ENCODE measurements around the gene RASGRP2.

RASGRP2 gene

GRCh38 chr11:64739871-64740270, 4.1 kb downstream of the RASGRP2 start:
- Histone ChIP-seq H3K36me3 (peaks cover 68% of the 10 kb centered on the region), H3K27me3 (no peaks in the 10 kb centered on the region), H3K9me3 (no peaks in the 10 kb centered on the region), H3K27ac (peak overlapping the region; percentile 27), H3K4me1 (ENCODE audit: control insufficient read depth in 1 of 2, insufficient read depth in 1 of 2, low read depth in 1 of 2, low read length in 1 of 2) (peaks cover 25 to 28% of the 10 kb centered on the region in 2 experiments), H3K4me3 (ENCODE audit: low read depth in 1 of 2, low read length in 1 of 2) (no peak overlapping the region)
- TF ChIP-seq CTCF (IDR thresholded peaks at IDR 0.05): no peak

- peak overlapping the region; percentile 15 for H3K27ac ChIP-seq
- TF ChIP-seq CTCF (IDR thresholded peaks at IDR 0.05): no peak
- no peaks in the 10 kb centered on the region for H3K27me3 ChIP-seq
- no peaks in the 10 kb centered on the region for H3K9me3 ChIP-seq
- no peak overlapping the region for H3K4me3 ChIP-seq (ENCODE audit: low read depth in 1 of 2, low read length in 1 of 2)
- H3K36me3 ChIP-seq: peaks cover 99% of the 10 kb centered on the region
- H3K4me1 ChIP-seq (ENCODE audit: control insufficient read depth in 1 of 2, insufficient read depth in 1 of 2, low read depth in 1 of 2, low read length in 1 of 2): peaks cover 9 to 11% of the 10 kb centered on the region in 2 experiments
Observed at GRCh38 chr11:64736654-64737053, 7.3 kb downstream of the RASGRP2 start.

GRCh38 chr11:64735725-64736259, 8.2 kb downstream of the RASGRP2 start:
- Histone ChIP-seq H3K27me3 (no peaks in the 10 kb centered on the region), H3K4me3 (ENCODE audit: low read depth in 1 of 2, low read length in 1 of 2) (no peak overlapping the region), H3K4me1 (ENCODE audit: control insufficient read depth in 1 of 2, insufficient read depth in 1 of 2, low read depth in 1 of 2, low read length in 1 of 2) (peaks cover 0 to 3% of the 10 kb centered on the region in 2 experiments), H3K36me3 (peaks cover 99% of the 10 kb centered on the region), H3K9me3 (no peaks in the 10 kb centered on the region), H3K27ac (no peak overlapping the region)
- no peak for TF ChIP-seq CTCF (IDR thresholded peaks at IDR 0.05)

- H3K36me3 ChIP-seq: peaks cover 99% of the 10 kb centered on the region
- peak overlapping the region; percentile 11 for H3K27ac ChIP-seq
- no peaks in the 10 kb centered on the region for H3K4me1 ChIP-seq (ENCODE audit: control insufficient read depth in 1 of 2, insufficient read depth in 1 of 2, low read depth in 1 of 2, low read length in 1 of 2)
Observed at GRCh38 chr11:64734811-64735724, 8.9 kb downstream of the RASGRP2 start.

GRCh38 chr11:64731601-64732000, 12.3 kb downstream of the RASGRP2 start:
- Histone ChIP-seq H3K27me3 (no peaks in the 10 kb centered on the region), H3K9me3 (no peaks in the 10 kb centered on the region), H3K36me3 (peaks cover 99% of the 10 kb centered on the region), H3K27ac (no peak overlapping the region), H3K4me1 (ENCODE audit: control insufficient read depth in 1 of 2, insufficient read depth in 1 of 2, low read depth in 1 of 2, low read length in 1 of 2) (no peaks in the 10 kb centered on the region), H3K4me3 (ENCODE audit: low read depth in 1 of 2, low read length in 1 of 2) (no peak overlapping the region)
- TF ChIP-seq CTCF (IDR thresholded peaks at IDR 0.05): no peak

More at GRCh38 chr11:64734811-64735724, 8.9 kb downstream of the RASGRP2 start:
- H3K4me3 ChIP-seq (ENCODE audit: low read depth in 1 of 2, low read length in 1 of 2): no peak overlapping the region
- H3K9me3 ChIP-seq: no peaks in the 10 kb centered on the region
- no peaks in the 10 kb centered on the region for H3K27me3 ChIP-seq
- TF ChIP-seq CTCF (IDR thresholded peaks at IDR 0.05): no peak
